Calu3 (cell line): ENCODE data around the gene UNC45A. TPM values are rescaled to one million over a fixed set of nuclear protein-coding genes. Genes with fewer than 3 reads are reported as not detected.

ENCODE experiments used
- BruUV-seq: library from RNA; stranded (reverse); fragments of 400-500 nt; replicated peaks from 2 replicates; lab custom pipeline; 2021; lab: Mats Ljungman, UMichigan
- CTCF ChIA-PET: fragments of 300-600 bp; sonication (Branson Sonifier 250); formaldehyde crosslinking; loops from one replicate; lab custom pipeline; 2022; ENCODE audit warnings: antibody characterized with exemption; lab: Charles Lee
- DNase-seq: peaks from one replicate; pipeline ENCODE4 v3.0.0; 2022
- H3K27ac Mint-ChIP-seq: one replicate; pipeline ENCODE4 v1.8.0; 2022; ENCODE audit warnings: mixed read lengths; ENCODE audit not compliant: unreplicated experiment
- H3K27me3 Mint-ChIP-seq: one replicate; pipeline ENCODE4 v1.8.0; 2022; ENCODE audit warnings: mixed read lengths; ENCODE audit not compliant: unreplicated experiment
- H3K36me3 Mint-ChIP-seq: one replicate; pipeline ENCODE4 v1.8.0; 2022; ENCODE audit warnings: mild to moderate bottlenecking, moderate library complexity, mixed read lengths; ENCODE audit not compliant: insufficient read depth, unreplicated experiment
- H3K4me1 Mint-ChIP-seq: one replicate; pipeline ENCODE4 v1.8.0; 2022; ENCODE audit warnings: mild to moderate bottlenecking, low read depth, mixed read lengths; ENCODE audit not compliant: unreplicated experiment
- H3K4me3 Mint-ChIP-seq: one replicate; pipeline ENCODE4 v1.8.0; 2022; ENCODE audit warnings: mild to moderate bottlenecking, low read depth, moderate library complexity, mixed read lengths; ENCODE audit not compliant: unreplicated experiment
- H3K9me3 Mint-ChIP-seq: one replicate; pipeline ENCODE4 v1.8.0; 2022; ENCODE audit warnings: low read depth, mixed read lengths; ENCODE audit not compliant: unreplicated experiment
- intact Hi-C: fragments of 100-400 bp; cut with micrococcal nuclease; formaldehyde crosslinking; loops from one replicate; pipeline ENCODE4 v1.10.0; 2022; ENCODE audit not compliant: unreplicated experiment
- total RNA-seq: library from RNA; stranded (reverse); gene quantifications from 2 replicates; pipeline ENCODE4 v1.2.3, GENCODE V29; 2022
- TF ChIP-seq, protein P1 (sequence below): fragments of 200-600 bp; IDR thresholded peaks from one replicate; pipeline ENCODE4 v1.8.0; 2022; ENCODE audit warnings: antibody characterized with exemption; ENCODE audit not compliant: unreplicated experiment

UNC45A gene
- total RNA-seq, 1 experiment from 2014 or later = 66.5 TPM

DNA sequence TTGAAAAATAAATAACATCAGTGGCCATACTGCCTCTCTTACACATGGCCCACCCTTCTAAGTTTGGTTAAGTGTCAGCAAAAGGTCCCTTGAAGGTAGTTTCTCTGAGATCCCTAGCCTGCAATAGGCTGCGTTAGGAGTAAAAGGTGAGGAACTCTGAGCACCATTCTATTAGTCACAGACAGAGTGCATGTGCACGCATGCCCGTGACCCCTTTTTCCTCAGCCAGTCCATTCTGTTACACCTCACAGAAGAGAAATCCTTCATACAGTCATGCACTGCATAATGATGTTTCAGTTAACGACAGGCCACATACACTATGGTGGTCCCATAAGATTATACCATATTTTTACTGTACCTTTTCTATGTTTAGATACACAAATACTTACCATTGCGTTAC lies 32.1 kb downstream of the UNC45A start:
- BruUV-seq = no TSS peak
- Mint-ChIP-seq H3K27me3 (no peaks in the 10 kb centered on the region), H3K27ac (no peak overlapping the region), H3K9me3 (no peaks in the 10 kb centered on the region), H3K4me1 (no peaks in the 10 kb centered on the region), H3K36me3 (peaks cover 33% of the 10 kb centered on the region), H3K4me3 (no peak overlapping the region)
- intact Hi-C loops = no loop called here
- CTCF ChIA-PET = no interaction called here
- TF ChIP-seq, protein P1, sequence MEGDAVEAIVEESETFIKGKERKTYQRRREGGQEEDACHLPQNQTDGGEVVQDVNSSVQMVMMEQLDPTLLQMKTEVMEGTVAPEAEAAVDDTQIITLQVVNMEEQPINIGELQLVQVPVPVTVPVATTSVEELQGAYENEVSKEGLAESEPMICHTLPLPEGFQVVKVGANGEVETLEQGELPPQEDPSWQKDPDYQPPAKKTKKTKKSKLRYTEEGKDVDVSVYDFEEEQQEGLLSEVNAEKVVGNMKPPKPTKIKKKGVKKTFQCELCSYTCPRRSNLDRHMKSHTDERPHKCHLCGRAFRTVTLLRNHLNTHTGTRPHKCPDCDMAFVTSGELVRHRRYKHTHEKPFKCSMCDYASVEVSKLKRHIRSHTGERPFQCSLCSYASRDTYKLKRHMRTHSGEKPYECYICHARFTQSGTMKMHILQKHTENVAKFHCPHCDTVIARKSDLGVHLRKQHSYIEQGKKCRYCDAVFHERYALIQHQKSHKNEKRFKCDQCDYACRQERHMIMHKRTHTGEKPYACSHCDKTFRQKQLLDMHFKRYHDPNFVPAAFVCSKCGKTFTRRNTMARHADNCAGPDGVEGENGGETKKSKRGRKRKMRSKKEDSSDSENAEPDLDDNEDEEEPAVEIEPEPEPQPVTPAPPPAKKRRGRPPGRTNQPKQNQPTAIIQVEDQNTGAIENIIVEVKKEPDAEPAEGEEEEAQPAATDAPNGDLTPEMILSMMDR = no peak
- DNase-seq = no peak

DNA sequence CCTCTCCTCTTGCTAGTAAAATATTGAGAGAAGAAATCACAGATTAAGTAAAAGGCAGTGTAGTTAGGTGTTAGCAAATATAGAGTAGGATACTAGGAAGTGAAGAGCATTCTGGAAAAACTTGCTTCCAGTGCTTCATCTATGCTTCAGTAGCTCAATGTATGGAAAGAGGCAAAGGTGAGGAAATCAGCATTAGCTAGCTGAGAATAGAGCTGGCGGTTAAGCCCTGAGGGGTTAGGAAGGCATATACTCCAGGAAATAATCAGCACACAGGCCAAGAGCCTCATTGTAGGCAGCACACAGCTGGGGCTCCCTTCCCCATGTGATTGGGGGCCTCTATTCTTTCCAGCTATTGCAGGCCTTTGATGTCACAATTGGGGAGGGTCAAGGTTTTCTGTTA lies 33.3 kb downstream of the UNC45A start:
- Mint-ChIP-seq H3K27me3 (no peaks in the 10 kb centered on the region), H3K36me3 (peaks cover 34% of the 10 kb centered on the region), H3K4me3 (no peak overlapping the region), H3K4me1 (no peaks in the 10 kb centered on the region), H3K27ac (peak overlapping the region; percentile 37), H3K9me3 (no peaks in the 10 kb centered on the region)
- TF ChIP-seq, protein P1 = no peak
- no peak for DNase-seq
- CTCF ChIA-PET = no interaction called here
- TSS peak; percentile 2 for BruUV-seq
- intact Hi-C loops = no loop called here

DNA sequence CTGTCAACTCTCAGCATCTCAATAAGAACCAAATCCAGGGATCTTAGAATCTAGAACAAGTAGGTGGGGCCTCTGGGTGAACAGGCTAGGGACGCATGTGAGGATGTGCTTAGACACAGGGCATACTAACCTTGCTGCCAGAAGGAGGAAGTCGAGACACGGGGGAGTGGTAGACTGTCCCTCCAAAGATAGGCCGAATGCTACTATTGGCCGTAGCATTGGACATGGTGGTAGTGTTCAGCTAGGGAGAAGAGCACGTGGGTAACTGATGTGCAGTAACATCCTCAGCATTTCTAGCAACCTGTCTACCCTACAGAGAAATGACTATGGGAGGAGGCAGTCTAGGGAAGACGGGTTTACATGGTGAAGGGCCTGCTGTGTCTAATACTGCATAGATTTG lies 35.2 kb downstream of the UNC45A start:
- DNase-seq = no peak
- intact Hi-C loops = no loop called here
- H3K9me3 Mint-ChIP-seq = no peaks in the 10 kb centered on the region
- TF ChIP-seq, protein P1 = no peak
- CTCF ChIA-PET = no interaction called here
- H3K27me3 Mint-ChIP-seq = no peaks in the 10 kb centered on the region
- H3K4me3 Mint-ChIP-seq = no peak overlapping the region
- peak overlapping the region; percentile 42 for H3K27ac Mint-ChIP-seq
- no TSS peak for BruUV-seq
- peaks cover 38% of the 10 kb centered on the region for H3K36me3 Mint-ChIP-seq
- H3K4me1 Mint-ChIP-seq = no peaks in the 10 kb centered on the region

DNA sequence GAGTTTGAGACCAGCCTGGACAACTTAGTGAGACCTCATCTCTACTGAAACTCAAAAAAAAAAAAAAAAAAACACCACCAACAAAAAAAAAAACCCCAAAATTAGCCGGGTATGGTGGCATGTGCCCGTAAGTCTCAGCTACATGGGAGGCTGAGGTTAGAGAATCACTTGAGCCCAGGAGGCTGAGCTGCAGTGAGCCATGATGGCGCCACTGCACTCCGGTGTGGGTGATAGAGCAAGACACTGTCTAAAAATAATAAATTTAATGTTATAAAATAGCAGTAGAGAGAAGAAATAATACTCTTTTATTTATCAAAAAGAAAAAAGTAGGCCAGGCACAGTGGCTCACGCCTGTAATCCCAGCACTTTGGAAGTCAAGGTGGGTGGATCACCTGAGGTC lies 37.0 kb downstream of the UNC45A start:
- intact Hi-C loops = no loop called here

More for the DNA sequence above, 37.0 kb downstream of the UNC45A start:
- H3K9me3 Mint-ChIP-seq = no peaks in the 10 kb centered on the region
- BruUV-seq = no TSS peak
- H3K4me3 Mint-ChIP-seq = no peak overlapping the region
- TF ChIP-seq, protein P1 = no peak
- no peak overlapping the region for H3K27ac Mint-ChIP-seq
- no peak for DNase-seq
- H3K27me3 Mint-ChIP-seq = no peaks in the 10 kb centered on the region
- no peaks in the 10 kb centered on the region for H3K4me1 Mint-ChIP-seq
- H3K36me3 Mint-ChIP-seq = peaks cover 56% of the 10 kb centered on the region
- CTCF ChIA-PET = interaction anchor here (0.7 to 1.2 kb wide), 3 partner anchors 37 to 450 kb away, joined by 3 to 6 read pairs (median 4); partner anchors contain the start of gene UNC45A
